Loucy (cell line): ENCODE data around the gene PDE4D.

Experiments
- H2AFZ ChIP-seq: fragments of 200-600 bp; sonication (generic); 2 replicates; pipeline ENCODE4 v1.6.0; 2016; ENCODE audit warnings: antibody characterized with exemption, mild to moderate bottlenecking, low read length, moderate library complexity
- H3F3A ChIP-seq: fragments of 200-600 bp; 2 replicates; pipeline ENCODE4 v1.6.0; 2016; ENCODE audit warnings: antibody characterized with exemption, low read depth, mild to moderate bottlenecking
- H3K27me3 ChIP-seq: fragments of 200-600 bp; sonication (generic); 2 replicates; pipeline ENCODE4 v1.6.1; 2014; ENCODE audit warnings: low read length, mild to moderate bottlenecking; ENCODE audit not compliant: insufficient read depth, poor library complexity, severe bottlenecking
- H3K36me3 ChIP-seq: fragments of 200-600 bp; sonication (generic); 2 replicates; pipeline ENCODE4 v1.6.1; 2016; ENCODE audit warnings: low read length; ENCODE audit not compliant: insufficient read depth
- H3K4me1 ChIP-seq: fragments of 200-600 bp; sonication (generic); 2 replicates; pipeline ENCODE4 v1.5.1; 2014; ENCODE audit warnings: low read length, mild to moderate bottlenecking; ENCODE audit not compliant: insufficient read depth, poor library complexity, severe bottlenecking
- H3K4me2 ChIP-seq: fragments of 200-600 bp; sonication (generic); 2 replicates; pipeline ENCODE4 v1.6.0; 2014; ENCODE audit warnings: antibody characterized with exemption, low read length, low read depth, mild to moderate bottlenecking; ENCODE audit not compliant: poor library complexity, severe bottlenecking
- H3K4me3 ChIP-seq: fragments of 200-600 bp; sonication (generic); 2 replicates; pipeline ENCODE4 v1.5.1; 2014; ENCODE audit warnings: low read length, mild to moderate bottlenecking, mixed read lengths; ENCODE audit not compliant: poor library complexity, severe bottlenecking
- H3K79me2 ChIP-seq: fragments of 200-600 bp; sonication (generic); 2 replicates; pipeline ENCODE4 v1.6.1; 2014; ENCODE audit warnings: low read length; ENCODE audit not compliant: insufficient read depth
- H3K9ac ChIP-seq: fragments of 200-600 bp; sonication (generic); 2 replicates; pipeline ENCODE4 v1.6.0; 2014; ENCODE audit warnings: mild to moderate bottlenecking, low read depth, low read length, moderate library complexity; ENCODE audit not compliant: poor library complexity, severe bottlenecking
- H3K9me2 ChIP-seq: fragments of 200-600 bp; sonication (generic); replicated peaks from 2 replicates; pipeline ENCODE4 v1.6.1; 2016; ENCODE audit warnings: low read depth, low read length, mixed read lengths
- H3K9me3 ChIP-seq: fragments of 200-600 bp; sonication (generic); 2 replicates; pipeline ENCODE4 v1.6.1; 2014; ENCODE audit warnings: mild to moderate bottlenecking, antibody characterized with exemption, low read length, low read depth; ENCODE audit not compliant: insufficient read depth
- H4K20me1 ChIP-seq: fragments of 200-600 bp; sonication (generic); 2 replicates; pipeline ENCODE4 v1.6.0; 2014; ENCODE audit warnings: antibody characterized with exemption, low read length, mild to moderate bottlenecking; ENCODE audit not compliant: insufficient read depth, poor library complexity, severe bottlenecking
- EZH2phosphoT487 ChIP-seq: fragments of 200-600 bp; IDR thresholded peaks from 2 replicates; pipeline ENCODE4 v1.6.1; 2018; ENCODE audit warnings: antibody characterized with exemption, mild to moderate bottlenecking, moderate library complexity, borderline replicate concordance
- TF ChIP-seq, protein P1 (sequence below): fragments of 200-600 bp; sonication (generic); conservative IDR thresholded peaks from 2 replicates; pipeline ENCODE4 v1.5.1; 2014; ENCODE audit warnings: mild to moderate bottlenecking, antibody characterized with exemption, low read length

The PDE4D gene

DNA sequence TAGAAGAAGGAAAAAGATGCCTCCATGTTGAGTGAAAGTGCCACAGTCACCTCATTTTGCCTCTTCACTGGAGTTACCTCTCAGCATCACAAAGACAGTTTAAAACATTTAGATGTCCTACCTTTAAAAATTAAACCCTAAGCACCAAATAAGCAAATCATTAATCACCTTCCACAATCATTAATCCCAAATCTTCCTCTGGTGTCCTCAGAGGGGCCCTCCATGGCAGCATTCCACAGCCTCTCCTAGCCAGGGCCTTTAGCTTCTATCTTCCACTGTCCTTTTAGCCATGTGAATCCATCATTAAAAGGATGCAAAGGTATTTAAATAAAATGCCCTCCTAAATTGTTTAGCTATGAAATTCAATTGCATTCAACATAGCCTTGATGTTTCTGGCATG is 310.8 kb downstream of the PDE4D start:
- H3K79me2 ChIP-seq, result no peaks in the 10 kb centered on the region
- H3K9ac ChIP-seq, result no peak overlapping the region
- no peaks in the 10 kb centered on the region for H3K27me3 ChIP-seq
- H3F3A ChIP-seq, result no peaks in the 10 kb centered on the region
- no peak overlapping the region for H3K4me3 ChIP-seq
- H2AFZ ChIP-seq, result no peak overlapping the region
- H3K9me2 ChIP-seq, result no peaks in the 10 kb centered on the region
- H3K9me3 ChIP-seq, result no peaks in the 10 kb centered on the region
- TF ChIP-seq, protein P1, sequence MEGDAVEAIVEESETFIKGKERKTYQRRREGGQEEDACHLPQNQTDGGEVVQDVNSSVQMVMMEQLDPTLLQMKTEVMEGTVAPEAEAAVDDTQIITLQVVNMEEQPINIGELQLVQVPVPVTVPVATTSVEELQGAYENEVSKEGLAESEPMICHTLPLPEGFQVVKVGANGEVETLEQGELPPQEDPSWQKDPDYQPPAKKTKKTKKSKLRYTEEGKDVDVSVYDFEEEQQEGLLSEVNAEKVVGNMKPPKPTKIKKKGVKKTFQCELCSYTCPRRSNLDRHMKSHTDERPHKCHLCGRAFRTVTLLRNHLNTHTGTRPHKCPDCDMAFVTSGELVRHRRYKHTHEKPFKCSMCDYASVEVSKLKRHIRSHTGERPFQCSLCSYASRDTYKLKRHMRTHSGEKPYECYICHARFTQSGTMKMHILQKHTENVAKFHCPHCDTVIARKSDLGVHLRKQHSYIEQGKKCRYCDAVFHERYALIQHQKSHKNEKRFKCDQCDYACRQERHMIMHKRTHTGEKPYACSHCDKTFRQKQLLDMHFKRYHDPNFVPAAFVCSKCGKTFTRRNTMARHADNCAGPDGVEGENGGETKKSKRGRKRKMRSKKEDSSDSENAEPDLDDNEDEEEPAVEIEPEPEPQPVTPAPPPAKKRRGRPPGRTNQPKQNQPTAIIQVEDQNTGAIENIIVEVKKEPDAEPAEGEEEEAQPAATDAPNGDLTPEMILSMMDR, result no peak
- no peak for TF ChIP-seq EZH2phosphoT487
- peaks cover 6% of the 10 kb centered on the region for H3K4me1 ChIP-seq
- H3K4me2 ChIP-seq, result no peak overlapping the region
- no peaks in the 10 kb centered on the region for H3K36me3 ChIP-seq
- no peaks in the 10 kb centered on the region for H4K20me1 ChIP-seq

DNA sequence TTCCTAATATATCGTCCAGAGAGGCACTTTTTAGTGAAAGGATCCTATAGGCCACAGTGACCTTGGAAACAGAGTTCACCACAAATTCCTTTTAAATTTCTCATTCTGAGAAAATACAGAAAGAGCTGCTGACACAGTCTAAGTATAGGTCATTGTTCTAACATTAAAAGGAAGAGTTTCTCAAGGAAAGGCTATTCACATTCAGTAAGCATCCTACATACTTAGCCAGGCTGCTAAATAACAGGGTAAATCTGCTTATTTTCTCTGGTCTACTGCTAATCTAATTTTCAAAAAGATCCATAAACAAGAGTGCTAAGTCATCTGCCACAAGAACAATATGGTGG is 313.7 kb downstream of the PDE4D start:
- Histone ChIP-seq H3K4me3 (no peak overlapping the region), H2AFZ (no peak overlapping the region), H3K9ac (no peak overlapping the region), H3K9me2 (no peaks in the 10 kb centered on the region), H3K79me2 (no peaks in the 10 kb centered on the region), H3K36me3 (no peaks in the 10 kb centered on the region), H3K9me3 (no peaks in the 10 kb centered on the region), H3F3A (no peaks in the 10 kb centered on the region), H3K4me2 (no peak overlapping the region), H3K27me3 (no peaks in the 10 kb centered on the region), H3K4me1 (no peaks in the 10 kb centered on the region), H4K20me1 (no peaks in the 10 kb centered on the region)
- no peak for TF ChIP-seq EZH2phosphoT487
- TF ChIP-seq, protein P1, result no peak

DNA sequence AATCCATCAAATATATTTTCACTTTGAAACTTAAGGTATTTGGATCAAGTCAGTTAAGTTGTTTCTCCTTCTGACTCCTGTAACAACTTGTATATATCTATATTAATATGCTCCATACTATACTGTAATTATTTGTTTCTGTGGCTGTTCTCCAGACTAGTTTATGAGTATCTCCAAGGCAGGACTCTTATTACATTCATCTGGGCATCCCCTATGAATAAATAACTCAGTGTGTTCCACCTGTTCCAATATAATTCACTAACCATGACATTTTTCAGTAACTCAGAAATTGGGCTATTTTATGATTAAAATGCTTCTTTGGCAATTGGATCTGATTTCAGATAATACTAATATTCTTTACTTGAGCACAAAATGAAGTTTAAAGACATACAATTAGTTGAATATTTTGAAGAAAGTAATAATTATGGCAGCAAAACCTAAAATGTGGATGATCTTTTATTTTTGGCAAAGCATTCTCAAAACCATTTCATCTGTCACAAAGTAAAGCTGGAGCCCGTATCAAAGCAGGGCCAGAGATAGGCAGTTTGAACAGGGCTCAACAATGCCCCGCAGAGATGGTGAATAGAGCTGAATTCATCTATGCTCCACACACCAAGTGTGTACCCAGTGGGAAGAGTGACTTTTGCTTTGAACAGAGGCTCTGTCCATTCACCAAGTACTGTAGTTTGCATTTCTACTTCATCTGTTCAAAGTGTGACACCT is 314.3 kb downstream of the PDE4D start:
- Histone ChIP-seq H3K9me2 (no peaks in the 10 kb centered on the region), H3F3A (no peaks in the 10 kb centered on the region), H3K4me2 (no peak overlapping the region), H2AFZ (no peak overlapping the region; the same call in 1 of the 2 replicates), H3K9ac (no peak overlapping the region), H3K9me3 (no peaks in the 10 kb centered on the region), H3K4me3 (no peak overlapping the region), H3K36me3 (no peaks in the 10 kb centered on the region), H3K27me3 (no peaks in the 10 kb centered on the region), H3K79me2 (no peaks in the 10 kb centered on the region), H3K4me1 (peaks cover 4% of the 10 kb centered on the region), H4K20me1 (no peaks in the 10 kb centered on the region)
- TF ChIP-seq, protein P1, result no peak
- no peak for TF ChIP-seq EZH2phosphoT487
